B cell (primary cell): ENCODE results near the gene IGFLR1.
"Not testable (repeated sequence)": the region's sequence is repeated elsewhere in the genome, so short reads cannot be mapped to it uniquely, and the experiment has no call there.

Source experiments
- EZH2 ChIP-seq: IDR thresholded peaks from 2 replicates; pipeline ENCODE4 v1.6.1; 2012; ENCODE audit warnings: borderline replicate concordance, low read depth, mild to moderate bottlenecking, moderate library complexity, low read length; ENCODE audit not compliant: insufficient read depth, poor library complexity, severe bottlenecking
- TF ChIP-seq, protein P1 (sequence below): fragments of 200-600 bp; IDR thresholded peaks from one replicate; pipeline ENCODE4 v1.8.0; 2022; ENCODE audit warnings: antibody characterized with exemption, mild to moderate bottlenecking

GRCh38 chr19:35691106-35691505 lies 51.1 kb downstream of the IGFLR1 start:
- TF ChIP-seq, protein P1, sequence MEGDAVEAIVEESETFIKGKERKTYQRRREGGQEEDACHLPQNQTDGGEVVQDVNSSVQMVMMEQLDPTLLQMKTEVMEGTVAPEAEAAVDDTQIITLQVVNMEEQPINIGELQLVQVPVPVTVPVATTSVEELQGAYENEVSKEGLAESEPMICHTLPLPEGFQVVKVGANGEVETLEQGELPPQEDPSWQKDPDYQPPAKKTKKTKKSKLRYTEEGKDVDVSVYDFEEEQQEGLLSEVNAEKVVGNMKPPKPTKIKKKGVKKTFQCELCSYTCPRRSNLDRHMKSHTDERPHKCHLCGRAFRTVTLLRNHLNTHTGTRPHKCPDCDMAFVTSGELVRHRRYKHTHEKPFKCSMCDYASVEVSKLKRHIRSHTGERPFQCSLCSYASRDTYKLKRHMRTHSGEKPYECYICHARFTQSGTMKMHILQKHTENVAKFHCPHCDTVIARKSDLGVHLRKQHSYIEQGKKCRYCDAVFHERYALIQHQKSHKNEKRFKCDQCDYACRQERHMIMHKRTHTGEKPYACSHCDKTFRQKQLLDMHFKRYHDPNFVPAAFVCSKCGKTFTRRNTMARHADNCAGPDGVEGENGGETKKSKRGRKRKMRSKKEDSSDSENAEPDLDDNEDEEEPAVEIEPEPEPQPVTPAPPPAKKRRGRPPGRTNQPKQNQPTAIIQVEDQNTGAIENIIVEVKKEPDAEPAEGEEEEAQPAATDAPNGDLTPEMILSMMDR, result not testable (repeated sequence)
- TF ChIP-seq EZH2, result not testable (repeated sequence)
